Left hindlimb (tissue), 1 donor: Measurements from ENCODE around the gene KIF5B.
"Not testable (repeated sequence)": the region's sequence is repeated elsewhere in the genome, so short reads cannot be mapped to it uniquely, and the experiment has no call there.

Experiments
- DNase-seq: peaks from one replicate; pipeline ENCODE4 v3.0.0-alpha.2; 2018

The KIF5B gene

DNA sequence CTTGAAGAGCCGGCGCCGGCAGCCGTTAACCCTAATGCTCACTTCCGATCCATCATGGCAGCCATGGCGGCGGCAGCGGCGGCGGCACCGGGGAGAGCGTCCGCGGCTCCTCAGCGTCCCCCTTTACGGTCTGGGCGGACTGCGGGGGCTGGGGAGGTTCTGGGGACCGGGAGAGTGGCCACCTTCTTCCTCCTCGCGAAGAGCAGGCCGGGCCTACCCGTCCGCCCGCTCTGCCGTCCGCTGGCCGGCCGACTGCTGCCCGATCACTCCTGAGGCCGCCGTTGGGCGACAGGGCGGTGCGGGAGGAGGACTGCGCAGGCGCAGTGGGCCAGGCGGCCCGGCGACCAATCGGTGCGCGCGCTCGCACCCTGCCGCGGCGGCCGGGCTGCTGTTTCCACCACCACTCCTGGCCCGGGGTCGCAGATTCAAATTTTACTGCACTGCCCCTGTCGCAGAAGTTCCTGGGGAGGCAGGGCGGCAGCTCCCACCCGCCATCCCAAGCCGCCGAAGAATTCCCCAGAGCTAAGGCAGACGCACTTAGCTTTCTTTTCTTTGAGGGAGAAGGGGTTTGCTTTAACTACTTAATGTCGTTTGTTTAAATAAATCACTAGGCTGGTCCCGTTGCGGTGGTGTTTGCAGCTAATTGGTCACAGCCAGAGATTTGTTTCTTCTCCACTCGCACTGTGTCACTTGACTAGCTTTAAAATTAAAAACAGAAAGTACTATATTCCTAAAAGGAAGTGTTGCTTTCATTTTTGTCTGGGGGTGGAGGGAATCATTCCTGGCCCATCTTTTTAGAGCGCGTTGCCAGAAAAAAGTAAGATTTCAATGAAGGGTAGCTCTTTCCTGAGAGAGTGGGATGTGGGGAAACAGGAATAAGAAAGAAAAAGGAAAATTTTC, at the start of gene KIF5B:
Gene KIF5B, minus strand, starts transcription at position 290 of the 900 bp plus-strand sequence. CDS start 452 bp downstream, outside the sequence.
- peak; percentile 92 for DNase-seq

DNA sequence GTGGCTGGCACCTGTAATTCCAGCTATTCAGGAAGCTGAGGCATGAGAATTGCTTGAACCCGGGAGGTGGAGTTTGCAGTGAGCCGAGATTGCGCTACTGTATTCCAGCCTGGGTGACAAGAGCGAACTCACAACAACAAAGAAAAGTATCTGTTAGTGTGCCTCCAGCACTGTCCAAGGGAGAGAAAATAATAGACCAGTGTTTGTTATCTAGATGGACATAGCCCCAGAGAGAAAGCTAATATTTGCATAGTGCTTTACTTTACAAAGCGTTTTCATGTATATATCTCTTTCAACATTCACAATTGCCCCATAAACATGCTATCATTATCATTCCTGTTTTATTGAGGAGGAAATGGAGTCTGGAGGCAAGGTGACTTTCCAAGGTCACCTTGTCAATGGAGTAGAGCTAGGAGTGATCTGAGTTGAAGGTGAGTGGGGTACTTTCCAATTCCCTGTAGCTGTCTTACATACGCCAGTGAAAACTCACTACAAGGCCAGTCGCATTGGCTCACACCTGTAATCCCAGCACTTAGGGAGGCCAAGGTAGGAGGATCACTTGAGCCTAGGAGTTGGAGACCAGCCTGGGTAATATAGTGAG, 49.7 kb upstream of the KIF5B start:
- no peak for DNase-seq

DNA sequence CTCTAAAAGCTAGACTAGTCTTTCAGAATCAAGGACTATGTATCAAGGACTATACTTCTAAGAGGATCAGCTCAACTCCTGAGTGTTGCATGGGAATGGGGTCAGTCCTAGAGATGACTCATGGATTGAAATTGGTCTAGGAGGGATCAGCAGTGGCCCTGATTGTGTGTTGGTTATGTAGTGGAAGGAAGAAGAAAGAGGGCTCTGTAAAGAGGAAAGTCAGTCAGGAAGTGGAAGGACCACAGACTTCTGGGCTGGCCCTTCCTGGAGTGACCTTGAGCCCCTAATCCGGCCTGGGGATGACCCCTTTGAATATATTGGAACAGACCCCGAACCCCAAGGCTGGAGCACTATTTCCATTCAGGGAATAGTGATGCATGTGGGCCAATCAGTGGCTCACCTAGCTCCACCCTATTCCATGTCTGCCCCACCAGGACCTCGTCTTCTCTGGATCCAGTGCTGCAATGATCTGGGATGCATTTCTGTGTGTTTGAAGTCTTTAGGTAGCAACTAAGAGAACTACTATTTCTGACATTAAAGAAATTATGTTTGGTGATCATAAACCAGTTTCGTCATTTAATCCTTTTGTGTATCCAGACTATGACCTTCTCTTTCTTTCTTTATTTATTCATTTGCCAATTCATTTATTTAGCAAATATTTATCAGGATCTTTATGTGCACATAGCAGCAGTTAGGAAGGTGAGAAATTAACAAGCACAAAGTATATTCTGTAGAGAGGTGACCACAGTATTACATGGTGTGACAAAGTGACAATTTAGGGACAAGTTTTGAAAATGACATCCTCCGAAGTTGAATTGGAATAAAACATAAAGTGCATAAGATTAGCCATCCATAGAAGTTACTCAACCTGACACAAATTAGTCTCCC, 48.6 kb upstream of the KIF5B start:
- DNase-seq: no peak

DNA sequence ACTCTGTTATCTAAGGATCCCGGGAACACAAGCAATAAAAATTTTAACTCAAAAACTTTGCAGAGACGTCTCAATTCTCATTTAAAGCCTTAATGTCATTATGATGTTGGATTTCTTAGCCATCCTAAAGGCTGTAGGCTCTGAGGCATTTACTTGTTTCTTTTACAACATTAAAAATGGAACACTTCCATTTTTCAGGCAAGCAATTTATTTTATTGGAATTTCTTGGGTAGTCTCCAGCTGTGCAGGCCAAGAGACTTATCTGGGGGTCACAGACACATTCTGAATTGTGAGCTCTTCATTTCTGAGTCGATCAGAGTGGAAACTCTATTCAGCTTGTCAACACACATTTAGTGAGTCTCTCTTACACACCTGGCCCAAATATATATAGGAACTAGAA, 48.0 kb upstream of the KIF5B start:
- no peak for DNase-seq

DNA sequence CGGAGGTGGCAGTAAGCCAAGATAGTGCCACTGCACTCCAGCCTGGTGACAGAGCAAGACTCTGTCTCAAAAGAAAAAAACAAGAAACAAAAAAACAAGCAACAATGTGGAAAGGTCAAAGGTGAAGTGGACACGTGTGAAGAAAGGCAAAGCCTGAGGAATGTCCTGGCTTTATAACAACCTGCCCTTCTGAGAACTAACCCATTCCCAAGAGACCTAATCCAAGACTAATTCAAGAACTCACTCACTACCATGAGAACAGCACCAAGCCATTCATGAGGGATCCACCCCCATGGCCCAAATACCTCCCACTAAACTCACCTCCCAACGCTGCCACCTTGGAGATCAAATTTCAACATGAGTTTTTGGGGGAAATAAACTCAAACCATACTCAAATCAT, 47.5 kb upstream of the KIF5B start:
- DNase-seq: no peak

DNA sequence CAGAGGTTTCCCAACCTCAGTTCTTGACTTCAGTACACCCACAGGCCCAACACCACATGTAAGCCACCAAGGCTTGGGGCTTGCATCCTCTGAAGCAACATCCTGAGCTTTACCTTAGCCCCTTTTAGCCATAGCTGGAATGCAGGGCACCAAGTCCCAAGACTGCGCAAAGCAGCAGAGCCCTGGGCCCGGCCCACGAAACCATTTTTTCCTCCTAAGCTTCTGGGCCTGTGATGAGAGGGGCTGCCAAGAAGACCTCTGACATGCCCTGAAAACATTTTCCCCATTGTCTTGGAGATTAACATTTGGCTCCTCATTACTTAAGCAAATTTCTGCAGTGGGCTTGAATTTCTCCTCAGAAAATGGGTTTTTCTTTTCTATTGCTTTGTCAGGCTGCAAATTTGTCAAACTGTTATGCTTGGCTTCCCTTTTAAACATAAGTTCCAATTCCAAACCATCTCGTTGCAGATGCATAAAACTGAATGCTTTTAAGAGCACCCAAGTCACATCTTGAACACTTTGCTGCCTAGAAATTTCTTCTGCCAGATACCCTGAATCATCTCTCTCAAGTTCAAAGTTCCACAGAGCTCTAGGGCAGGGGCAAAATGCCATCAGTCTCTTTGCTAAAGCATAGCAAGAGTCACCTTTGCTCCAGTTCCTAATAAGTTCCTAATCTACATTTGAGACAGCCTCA, 42.5 kb upstream of the KIF5B start:
- DNase-seq: not testable (repeated sequence)

DNA sequence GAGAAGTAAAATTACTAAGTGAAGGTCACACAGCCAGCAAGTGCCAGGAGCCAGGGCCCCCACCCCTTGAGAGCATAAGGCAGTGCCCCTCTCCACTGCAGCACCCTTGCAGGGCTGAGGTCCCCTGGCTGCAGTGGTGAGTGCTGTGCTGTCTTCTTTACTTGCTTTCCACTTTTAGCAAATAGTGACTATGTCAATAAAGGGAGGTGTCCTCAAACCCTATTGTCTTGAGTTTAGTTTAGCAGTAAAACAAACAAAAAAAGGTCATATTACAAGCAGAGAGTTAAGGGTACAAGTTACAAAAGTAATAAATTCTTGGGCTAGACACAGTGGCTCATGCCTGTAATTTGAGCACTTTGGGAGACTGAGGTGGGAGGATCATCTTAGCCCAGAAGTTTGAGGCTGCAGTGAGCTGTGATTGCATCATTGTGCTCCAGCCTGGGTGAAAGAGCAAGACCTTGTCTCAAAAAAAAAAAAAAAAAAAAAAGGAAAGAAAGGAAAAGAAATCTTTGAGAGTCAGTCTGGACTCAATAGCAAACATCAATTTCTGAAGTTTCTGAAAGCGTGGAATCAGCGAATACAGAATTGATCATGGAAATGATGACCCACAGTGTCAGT, 39.0 kb upstream of the KIF5B start:
- no peak for DNase-seq

DNA sequence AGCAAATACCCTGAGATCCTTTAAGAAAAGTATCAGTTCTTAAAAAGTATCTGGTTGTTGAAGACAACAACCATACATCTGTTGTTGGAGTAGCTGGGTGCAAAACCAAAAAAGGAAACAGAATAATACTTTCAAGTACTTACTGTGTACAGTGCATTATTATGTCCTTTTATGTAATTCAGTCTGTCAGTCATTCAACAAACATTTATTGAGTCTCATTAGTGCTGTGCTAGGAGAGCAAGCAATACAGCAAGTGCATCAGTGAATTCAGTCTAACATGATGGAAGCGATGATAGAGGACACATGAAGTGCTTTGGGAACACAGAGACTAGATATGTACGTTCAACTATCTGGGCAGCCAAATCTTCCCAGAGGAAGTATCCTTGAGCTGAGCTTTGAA, 37.4 kb upstream of the KIF5B start:
- no peak for DNase-seq

DNA sequence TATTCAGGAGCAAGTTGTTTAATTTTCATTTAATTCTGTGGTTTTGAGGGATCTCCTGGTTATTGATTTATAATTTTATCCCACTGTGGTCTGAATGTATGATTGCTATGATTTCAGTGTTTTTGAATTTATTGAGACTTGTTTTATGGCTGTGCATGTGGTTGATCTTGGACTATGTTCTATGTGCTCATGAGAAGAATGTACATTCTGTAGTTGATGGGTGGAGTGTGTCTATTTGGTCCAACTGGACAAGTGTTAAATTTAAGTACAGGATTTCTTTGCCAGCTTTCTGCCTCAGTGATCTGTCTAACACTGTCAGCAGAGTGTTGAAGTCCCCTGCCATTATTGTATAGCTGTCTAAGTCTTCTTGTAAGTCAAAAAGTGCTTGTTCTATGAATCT, 34.8 kb upstream of the KIF5B start:
- DNase-seq: no peak

DNA sequence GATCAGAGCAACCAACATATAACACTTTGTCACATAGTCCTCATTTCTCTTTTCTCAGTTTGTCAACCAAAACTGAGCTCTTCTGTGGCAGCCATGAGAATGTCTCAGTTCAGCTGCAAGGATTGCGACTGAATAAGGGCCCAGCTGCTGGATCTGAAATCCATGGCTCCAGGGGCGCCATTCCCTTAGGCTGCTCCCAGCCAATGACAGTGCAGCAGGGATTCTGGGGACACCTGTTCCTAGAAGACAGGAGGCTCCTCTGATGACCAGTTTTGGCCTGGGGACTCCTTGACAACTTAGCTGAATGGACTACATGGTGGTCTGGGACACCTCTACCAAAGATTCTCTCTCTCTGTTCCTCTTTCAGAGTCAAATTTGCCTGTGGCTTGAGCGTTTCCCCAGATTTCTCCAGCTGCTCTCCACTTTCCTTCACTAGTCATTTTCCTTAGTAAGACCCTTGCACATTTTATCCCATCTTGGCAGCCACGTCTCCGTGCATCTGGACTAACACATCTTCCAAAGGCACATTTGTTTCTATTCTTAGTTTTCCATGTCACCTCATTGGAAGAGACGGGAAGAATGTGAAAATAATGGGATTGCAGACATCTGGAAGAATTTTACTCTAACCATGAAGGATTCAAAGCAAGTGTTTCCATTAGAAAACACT, 28.1 kb upstream of the KIF5B start:
- peak; percentile 73 for DNase-seq

DNA sequence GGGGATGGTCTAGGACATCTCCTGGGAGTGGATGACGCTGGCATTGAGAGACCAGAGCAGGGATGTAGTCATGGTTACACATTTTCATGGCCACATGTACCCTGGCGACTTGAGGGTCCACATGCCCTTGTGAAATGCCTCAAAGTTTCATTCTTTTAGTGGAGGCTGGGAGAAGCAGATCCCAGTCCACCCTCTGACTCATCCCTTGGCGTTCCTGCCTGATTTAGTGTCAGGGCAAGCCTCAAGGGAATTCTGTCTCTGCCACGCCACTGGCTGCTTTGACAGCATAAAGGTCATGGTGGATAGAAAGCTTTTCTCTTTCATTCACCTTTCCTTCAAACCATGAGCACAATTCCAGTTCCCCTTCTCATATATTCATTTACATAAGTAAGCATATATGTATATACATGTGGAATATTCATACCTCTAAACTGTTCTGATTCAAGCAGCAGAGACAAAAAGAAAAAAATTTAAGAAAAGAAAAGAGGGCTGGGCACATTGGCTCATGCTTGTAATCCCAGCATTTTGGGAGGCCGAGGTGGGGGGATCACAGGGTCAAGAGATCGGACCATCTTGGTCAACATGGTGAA, 21.8 kb upstream of the KIF5B start:
- DNase-seq: no peak

DNA sequence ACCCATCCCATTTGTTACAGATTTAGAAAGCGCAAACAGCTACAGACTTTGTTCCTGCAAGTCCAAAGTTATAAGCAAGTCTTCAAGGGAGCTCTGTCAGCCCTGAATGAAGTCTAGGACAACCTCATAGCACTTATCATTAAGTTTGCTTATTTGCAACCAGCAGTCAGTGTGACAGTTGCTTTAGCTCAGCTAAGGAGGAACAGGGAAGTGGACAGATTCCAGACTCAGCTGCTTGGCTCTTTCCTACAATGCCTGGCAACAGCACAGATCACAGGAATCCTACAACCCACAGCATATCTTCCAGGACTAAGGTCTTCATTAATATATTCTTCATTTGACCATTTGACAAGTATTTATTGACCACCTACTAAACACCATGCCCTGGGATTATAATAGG, 17.4 kb upstream of the KIF5B start:
- no peak for DNase-seq

DNA sequence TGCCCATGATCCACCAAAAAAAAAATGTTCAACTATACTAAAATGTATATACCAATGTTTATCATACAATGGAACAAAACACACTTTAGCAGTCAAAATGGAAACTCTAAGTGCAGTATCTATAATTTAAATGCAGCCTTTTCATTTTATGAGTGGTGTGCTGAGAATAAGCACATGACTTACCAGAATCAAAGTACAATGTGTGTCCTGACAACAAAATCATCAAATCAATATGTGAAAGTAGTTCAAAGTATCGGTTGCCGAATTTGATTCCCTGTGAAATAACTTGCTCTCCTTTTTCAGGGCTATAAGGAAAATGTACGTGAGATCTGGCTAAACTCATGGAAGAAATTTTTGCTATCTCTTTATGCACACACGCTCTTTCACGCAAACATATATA, 16.9 kb upstream of the KIF5B start:
- DNase-seq: no peak

DNA sequence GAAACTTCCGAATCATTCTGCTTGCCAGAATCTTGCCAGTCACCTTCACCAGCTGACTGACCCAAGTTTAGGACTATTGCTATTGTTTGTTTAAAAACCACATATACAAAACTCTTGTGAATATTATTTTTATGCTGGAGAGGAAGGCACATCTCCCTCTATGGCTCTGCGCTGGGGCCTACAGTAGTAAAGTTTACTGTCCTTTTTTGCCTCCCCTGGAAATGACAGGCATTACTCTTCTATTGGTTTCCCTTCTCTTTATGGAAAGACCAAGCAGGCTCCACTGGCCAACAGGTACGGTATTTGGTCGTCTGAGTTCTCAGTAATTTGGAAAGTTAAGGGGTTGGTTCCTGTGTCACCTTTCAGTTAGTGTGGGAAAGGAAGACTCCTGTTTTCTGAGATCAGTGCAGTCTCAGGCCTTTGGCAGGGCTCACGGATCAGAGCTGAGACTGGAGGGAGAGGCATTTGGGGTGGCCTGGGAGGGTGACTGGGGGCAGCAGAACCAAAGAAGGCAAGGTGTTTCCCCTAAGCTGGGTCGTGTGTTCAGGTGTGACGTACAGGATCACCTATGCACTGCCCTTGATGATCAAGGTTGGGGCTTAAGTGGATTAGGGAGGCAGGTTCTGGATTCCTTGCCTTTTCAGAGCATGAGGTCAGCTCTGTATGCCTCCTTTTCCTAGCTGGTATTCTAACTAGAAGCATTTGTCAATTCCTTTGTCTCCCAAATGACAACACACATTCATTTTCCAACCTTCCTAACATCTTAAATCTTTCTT, 16.0 kb upstream of the KIF5B start:
- no peak for DNase-seq

DNA sequence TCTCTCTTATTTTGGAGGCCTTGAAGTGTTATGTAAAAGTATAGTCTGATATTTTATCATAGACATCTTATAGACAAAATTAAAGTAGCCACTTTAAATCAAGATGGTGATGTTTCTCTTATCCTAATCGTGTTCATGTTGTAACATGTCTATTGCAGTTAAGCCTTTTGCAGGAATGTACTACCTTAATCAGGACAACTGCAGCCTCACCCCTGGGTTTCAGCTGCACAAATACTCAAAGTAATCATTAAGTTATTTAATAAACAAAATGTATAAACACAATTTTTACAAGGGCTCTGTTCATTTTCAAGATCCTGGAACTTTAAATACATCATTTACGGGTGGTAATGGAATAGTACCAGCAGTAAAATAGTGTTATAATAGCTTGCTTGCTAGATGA, 14.4 kb upstream of the KIF5B start:
- no peak for DNase-seq

DNA sequence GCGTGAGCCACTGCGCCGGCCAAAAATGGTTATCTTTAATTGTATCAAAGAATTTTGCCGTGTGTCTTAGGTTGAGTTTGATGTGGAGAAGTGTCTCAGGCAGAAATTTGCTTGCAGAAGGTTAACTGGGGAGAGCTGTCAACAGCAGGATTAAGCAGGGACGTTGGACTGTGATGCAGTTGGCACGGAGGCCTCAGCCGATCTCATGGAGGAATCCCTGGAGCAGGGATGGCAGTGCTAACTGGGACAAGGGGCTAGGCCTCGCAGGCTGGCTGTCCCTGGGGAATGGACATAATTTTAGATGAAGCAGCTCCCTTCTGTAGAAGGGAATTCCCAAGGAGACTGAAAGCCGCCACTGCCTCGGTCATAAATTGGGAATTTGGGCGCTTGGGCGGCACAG, 12.3 kb upstream of the KIF5B start:
- DNase-seq: no peak

DNA sequence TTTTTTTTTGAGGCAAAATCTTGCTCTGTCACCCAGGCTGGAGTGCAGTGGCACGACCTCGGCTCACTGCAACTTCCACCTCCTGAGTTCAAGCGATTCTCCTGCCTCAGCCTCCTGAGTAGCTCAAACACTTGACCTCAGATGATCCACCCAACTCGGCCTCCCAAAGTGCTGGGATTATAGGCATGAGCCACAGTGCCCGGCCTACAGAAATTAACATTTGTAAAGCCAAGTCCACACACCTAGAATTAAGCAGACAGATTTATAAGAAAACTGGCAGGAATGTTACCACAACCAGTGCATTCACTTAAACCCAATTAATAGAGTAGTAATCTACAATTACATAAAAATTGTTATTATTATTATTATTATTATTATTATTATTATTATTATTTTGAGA, 11.7 kb upstream of the KIF5B start:
- not testable (repeated sequence) for DNase-seq

DNA sequence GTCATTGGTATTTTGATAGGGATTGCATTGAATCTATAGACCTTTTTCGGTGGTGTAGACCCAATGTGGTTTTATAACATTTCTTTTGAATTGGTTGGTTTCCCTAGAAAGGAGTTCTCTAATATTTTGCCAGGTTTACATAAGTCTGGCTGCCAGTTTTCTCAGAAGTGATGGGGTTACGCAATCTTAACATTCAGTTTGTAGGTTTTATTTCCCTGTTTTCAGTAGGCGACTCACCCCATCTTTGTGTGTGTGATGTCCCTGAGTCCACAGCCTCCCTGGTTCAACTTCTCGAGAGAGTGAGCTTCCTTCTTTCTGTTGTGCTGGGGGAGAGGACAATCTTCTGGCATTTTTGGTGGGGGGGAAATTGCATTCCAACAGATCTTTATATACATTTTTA, 9.6 kb upstream of the KIF5B start:
- no peak for DNase-seq

DNA sequence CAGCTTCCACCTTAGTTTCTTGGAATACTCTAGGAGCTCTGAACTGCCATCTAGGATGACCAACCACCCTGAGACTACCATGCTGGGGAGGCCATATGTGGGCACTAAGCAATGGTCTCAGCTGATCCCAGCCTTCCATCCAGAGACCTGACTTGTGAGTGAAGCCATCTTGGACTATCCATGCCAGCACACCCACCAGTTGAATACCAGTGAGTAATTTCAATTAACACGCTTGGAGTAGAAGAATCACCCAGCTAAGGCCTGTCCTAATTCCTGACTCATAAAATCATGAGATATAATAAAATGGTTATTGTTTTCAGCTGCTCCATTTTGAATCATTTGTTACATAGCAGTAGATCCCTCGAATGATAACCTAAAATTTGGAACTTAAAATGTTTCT, 5.2 kb upstream of the KIF5B start:
- DNase-seq: no peak

DNA sequence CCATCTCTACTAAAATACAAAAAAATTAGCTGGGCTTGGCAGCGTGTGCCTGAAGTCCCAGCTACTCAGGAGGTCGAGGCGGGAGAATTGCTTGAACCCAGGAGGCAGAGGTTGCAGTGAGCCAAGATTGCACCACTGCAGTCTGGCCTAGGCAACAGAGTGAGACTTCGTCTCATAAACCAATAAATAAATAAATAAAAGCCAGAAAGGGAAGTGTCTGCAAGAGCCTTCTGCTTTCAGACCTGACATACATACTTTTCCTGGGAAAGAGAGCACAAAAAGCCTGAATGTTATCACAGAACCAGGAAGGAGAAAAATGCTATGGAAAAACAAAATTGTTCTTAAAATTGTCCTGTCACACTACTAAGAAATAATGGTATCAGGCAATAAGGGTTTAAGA, 4.1 kb upstream of the KIF5B start:
- DNase-seq: no peak

DNA sequence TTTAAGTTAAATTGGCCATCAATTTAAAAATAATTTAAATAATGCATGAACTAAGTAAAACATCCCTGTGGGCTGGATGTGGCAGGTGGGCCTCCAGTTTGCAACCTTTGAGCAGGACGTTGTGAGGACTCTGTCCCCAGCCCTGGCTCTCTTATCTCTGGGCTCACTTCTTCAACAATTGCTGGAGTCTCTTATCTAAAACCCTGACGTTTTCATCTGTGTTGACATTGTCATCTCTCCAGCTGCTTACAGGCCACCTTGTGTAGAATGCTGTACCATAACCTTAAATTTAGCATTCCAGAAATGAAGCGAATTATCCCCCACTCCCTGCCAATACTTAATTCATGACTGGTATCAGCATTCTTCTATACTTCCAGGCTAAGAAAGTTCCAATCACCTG, 3.2 kb upstream of the KIF5B start:
- no peak for DNase-seq
